Dedifferentiated amniotic fluid mesenchymal stem cell (primary cell): ENCODE results near the gene SLC34A3.

Experiments
- DNase-seq: peaks from one replicate; pipeline ENCODE4 v3.0.0-alpha.2; 2016; ENCODE audit errors: extremely low spot score

Gene SLC34A3

GRCh38 chr9:137217276-137218211 is 13.2 kb upstream of the SLC34A3 start:
- no peak for DNase-seq

GRCh38 chr9:137218212-137218753 is 12.4 kb upstream of the SLC34A3 start:
- no peak for DNase-seq

- no peak for DNase-seq
Observed at GRCh38 chr9:137218754-137219271, 11.9 kb upstream of the SLC34A3 start.

GRCh38 chr9:137219757-137220316 is 10.9 kb upstream of the SLC34A3 start:
- no peak for DNase-seq

GRCh38 chr9:137220317-137221094 is 10.2 kb upstream of the SLC34A3 start:
- DNase-seq: no peak

- DNase-seq: no peak
Observed at GRCh38 chr9:137221095-137221505, 9.6 kb upstream of the SLC34A3 start.

- no peak for DNase-seq
Observed at GRCh38 chr9:137221506-137222111, 9.1 kb upstream of the SLC34A3 start.

GRCh38 chr9:137222190-137223077 is 8.3 kb upstream of the SLC34A3 start, which contains the start of gene RNF208:
RNF208 (minus strand) TSS chr9:137222240; CDS start chr9:137221212, 1,028 bp downstream.
- DNase-seq: no peak

GRCh38 chr9:137223078-137223970 is 7.4 kb upstream of the SLC34A3 start:
- peak; percentile 99 for DNase-seq

GRCh38 chr9:137224830-137225694 is 5.6 kb upstream of the SLC34A3 start, which contains the start of gene CYSRT1:
CYSRT1 (plus strand) TSS chr9:137225174; CDS start chr9:137225622, 448 bp downstream.
- DNase-seq: no peak

GRCh38 chr9:137225699-137226331 is 4.9 kb upstream of the SLC34A3 start:
- no peak for DNase-seq

- DNase-seq: no peak
Observed at GRCh38 chr9:137226338-137227053, 4.2 kb upstream of the SLC34A3 start.

- peak; percentile 51 for DNase-seq
Observed at GRCh38 chr9:137227054-137227852, 3.4 kb upstream of the SLC34A3 start, which contains the start of gene RNF224. RNF224 (plus strand) TSS chr9:137227502; CDS start chr9:137228336, 834 bp downstream.

- no peak for DNase-seq
Observed at GRCh38 chr9:137227853-137228505, 2.7 kb upstream of the SLC34A3 start.

- DNase-seq: no peak
Observed at GRCh38 chr9:137228506-137228967, 2.2 kb upstream of the SLC34A3 start.
